Astrocyte of the spinal cord (primary cell): ENCODE results near the gene FAM117B.
A peak's percentile ranks its signal among the peaks of the same experiment; 100 is the strongest.

Source experiments
- DNase-seq: peaks from one replicate; pipeline ENCODE4 v3.0.0; 2011; ENCODE audit warnings: low read depth, low spot score
- H3K4me3 ChIP-seq: 2 replicates; pipeline ENCODE4 v1.5.1; 2011; ENCODE audit warnings: low read depth, mild to moderate bottlenecking, low read length, moderate library complexity
- in situ Hi-C: cut with HindIII; loops from 2 replicates; pipeline ENCODE4 v1.10.0; 2017; ENCODE audit warnings: low sequenced_read_pairs
- TF ChIP-seq, protein P1 (sequence below): IDR thresholded peaks from 2 replicates; pipeline ENCODE4 v1.5.1; 2012; ENCODE audit warnings: low read depth, mild to moderate bottlenecking, low read length, inconsistent platforms

FAM117B gene

GRCh38 chr2:202613479-202613878 is 21.3 kb upstream of the FAM117B start:
- no peak for DNase-seq
- in situ Hi-C loops, result no loop called here
- TF ChIP-seq, protein P1, sequence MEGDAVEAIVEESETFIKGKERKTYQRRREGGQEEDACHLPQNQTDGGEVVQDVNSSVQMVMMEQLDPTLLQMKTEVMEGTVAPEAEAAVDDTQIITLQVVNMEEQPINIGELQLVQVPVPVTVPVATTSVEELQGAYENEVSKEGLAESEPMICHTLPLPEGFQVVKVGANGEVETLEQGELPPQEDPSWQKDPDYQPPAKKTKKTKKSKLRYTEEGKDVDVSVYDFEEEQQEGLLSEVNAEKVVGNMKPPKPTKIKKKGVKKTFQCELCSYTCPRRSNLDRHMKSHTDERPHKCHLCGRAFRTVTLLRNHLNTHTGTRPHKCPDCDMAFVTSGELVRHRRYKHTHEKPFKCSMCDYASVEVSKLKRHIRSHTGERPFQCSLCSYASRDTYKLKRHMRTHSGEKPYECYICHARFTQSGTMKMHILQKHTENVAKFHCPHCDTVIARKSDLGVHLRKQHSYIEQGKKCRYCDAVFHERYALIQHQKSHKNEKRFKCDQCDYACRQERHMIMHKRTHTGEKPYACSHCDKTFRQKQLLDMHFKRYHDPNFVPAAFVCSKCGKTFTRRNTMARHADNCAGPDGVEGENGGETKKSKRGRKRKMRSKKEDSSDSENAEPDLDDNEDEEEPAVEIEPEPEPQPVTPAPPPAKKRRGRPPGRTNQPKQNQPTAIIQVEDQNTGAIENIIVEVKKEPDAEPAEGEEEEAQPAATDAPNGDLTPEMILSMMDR, result no peak
- no peak overlapping the region for H3K4me3 ChIP-seq

DNA sequence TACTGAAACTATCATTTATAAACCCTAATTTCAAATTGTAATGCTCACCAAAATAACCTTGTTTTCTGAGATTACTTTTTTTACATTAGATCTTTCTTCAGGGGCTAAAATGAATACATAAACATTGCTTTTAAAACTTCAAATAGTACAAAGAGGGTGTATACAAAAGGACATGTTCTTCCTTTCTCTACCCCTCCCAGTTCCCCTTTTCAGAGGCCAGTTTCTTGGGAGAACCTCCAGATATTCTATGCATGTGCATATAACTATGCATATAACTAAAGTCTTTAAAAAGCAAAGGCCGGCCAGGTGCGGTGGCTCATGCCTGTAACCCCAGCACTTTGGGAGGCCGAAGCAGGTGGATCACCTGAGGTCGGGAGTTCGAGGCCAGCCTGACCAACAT is 10.6 kb upstream of the FAM117B start:
- in situ Hi-C loops, result no loop called here
- DNase-seq, result no peak
- no peak overlapping the region for H3K4me3 ChIP-seq
- TF ChIP-seq, protein P1, result no peak

DNA sequence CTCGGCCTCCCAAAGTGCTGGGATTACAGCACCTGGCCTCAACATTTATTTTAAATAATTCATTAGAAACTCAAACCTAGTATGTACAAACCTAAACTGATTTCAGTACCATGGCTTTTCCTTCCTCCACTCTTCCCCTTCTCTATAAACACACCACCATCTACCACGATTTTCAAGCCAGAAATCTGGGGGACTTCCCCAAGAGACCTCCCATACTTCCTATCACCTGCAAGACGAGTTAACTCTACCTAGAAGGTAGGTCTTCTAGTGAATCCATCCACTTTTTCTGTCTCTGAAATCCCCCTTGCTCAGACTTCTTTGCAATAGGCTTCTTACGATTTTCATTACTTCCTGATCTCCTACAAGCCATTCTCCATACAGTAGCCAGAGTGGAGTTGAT is 7.7 kb upstream of the FAM117B start:
- in situ Hi-C loops, result no loop called here

DNA sequence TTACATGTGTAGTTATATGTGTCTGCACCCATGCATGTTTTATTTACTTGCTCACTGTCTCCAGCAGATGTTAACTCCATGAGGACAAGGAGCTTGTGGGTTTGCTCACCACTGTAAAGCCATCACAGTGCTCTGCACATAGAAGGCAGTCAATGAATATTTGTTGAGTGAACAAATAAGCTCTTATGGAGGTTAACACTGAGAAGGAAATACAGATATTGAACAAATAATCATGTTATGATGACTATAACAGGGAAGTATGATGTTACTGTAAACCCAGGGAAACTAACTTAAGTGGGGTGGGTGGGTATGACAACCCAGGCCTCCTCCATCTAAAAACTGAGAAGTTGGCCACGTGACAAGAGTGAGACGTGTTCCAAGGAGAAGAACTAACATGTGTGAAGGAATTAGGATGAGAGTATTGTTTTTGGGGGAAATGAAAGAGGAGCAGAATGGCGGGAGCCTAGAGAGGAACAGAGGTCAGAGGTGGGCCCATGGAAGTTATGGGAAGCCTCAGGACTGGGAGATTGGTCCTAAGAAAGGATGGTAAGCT is 6.0 kb upstream of the FAM117B start:
- DNase-seq, result no peak
- in situ Hi-C loops, result no loop called here
- H3K4me3 ChIP-seq, result no peak overlapping the region
- TF ChIP-seq, protein P1, result no peak

More for the DNA sequence above, 7.7 kb upstream of the FAM117B start:
- no peak overlapping the region for H3K4me3 ChIP-seq
- TF ChIP-seq, protein P1, result no peak
- no peak for DNase-seq

DNA sequence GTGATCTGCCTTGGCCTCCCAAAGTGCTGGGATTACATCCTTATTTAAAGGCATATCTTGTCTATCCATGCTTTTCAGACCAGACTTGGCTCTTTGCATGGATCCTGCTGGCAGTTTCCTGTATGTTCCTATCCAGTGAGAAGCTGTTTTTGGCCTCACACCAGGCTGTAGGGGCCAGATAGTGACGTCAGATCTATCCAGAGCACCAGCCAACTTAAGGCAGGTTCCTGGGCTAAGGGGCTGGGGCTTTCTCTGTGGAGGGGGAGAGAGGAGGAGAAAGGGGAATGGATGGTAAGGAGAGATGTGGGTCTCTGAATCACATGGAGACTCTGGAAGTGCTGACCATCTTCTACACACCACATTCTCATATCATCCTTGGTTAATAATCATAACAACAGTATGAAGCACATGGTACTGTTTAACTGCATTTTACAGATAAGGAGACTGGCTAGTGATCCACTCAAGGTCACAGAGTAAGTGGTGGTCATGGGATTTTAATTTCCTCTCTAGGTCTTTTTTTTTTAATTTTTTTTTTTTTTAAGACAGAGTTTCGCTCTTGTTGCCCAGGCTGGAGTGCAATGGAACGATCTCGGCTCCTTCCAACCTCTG is 2.0 kb upstream of the FAM117B start:
- peak; percentile 55 for DNase-seq
- in situ Hi-C loops, result no loop called here
- no peak overlapping the region for H3K4me3 ChIP-seq
- TF ChIP-seq, protein P1, result no peak

DNA sequence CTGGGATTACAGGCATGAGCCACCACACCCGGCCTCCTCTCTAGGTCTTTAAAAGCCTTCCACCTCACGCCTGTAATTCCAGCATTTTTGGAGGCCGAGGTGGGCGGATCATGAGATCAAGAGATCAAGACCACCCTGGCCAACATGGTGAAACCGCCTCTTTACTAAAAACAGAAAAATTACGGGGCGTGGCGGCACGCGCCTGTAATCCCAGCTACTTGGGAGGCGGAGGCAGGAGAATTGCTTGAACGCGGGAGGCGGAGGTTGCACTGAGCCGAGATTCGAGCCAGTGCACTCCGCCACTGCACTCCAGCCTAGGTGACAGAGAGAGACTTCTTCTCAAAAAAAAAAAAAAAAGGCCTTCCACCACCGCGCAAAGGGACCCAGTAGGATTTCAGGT is 1.3 kb upstream of the FAM117B start:
- no peak for DNase-seq
- in situ Hi-C loops, result no loop called here
- no peak overlapping the region for H3K4me3 ChIP-seq
- TF ChIP-seq, protein P1, result no peak
